GM12878 (cell line): Measurements from ENCODE around the gene RBAK. TPM values are rescaled to one million over a fixed set of nuclear protein-coding genes. Genes with fewer than 3 reads are reported as not detected.
"Not testable (repeated sequence)": the region's sequence is repeated elsewhere in the genome, so short reads cannot be mapped to it uniquely, and the experiment has no call there.

ENCODE experiments used
- ATAC-seq: fragments of 200-7000 bp; cut with Tn5 transposase; 3 replicates; pipeline ENCODE4 v1.9.1; 2020; ENCODE audit warnings: mild to moderate bottlenecking, moderate library complexity
- BruUV-seq: library from RNA; stranded (reverse); fragments of 400-500 nt; replicated peaks from 2 replicates; lab custom pipeline; 2021; lab: Mats Ljungman, UMichigan
- CTCF ChIA-PET: fragments of 300-600 bp; sonication (Branson Sonifier 250); formaldehyde crosslinking; extraction: SDS; loops from one replicate; lab custom pipeline; 2021; ENCODE audit warnings: inconsistent platforms; lab: Yijun Ruan, JAX
- POLR2A ChIA-PET: fragments of 350-600 bp; formaldehyde crosslinking; extraction: SDS; loops from one replicate; lab custom pipeline; 2021; ENCODE audit warnings: inconsistent platforms; lab: Charles Lee
- RAD21 ChIA-PET: fragments of 300-600 bp; sonication (Branson Sonifier 250); formaldehyde crosslinking; loops from one replicate; lab custom pipeline; 2023; ENCODE audit warnings: antibody characterized with exemption; ENCODE audit not compliant: unreplicated experiment; lab: Charles Lee
- SMC1A ChIA-PET: fragments of 300-600 bp; sonication (Branson Sonifier 250); formaldehyde crosslinking; loops from one replicate; lab custom pipeline; 2023; ENCODE audit not compliant: unreplicated experiment, uncharacterized antibody; lab: Charles Lee
- DNase-seq: peaks from one replicate; pipeline ENCODE4 v3.0.0-alpha.2; 2011; ENCODE audit warnings: low read depth, low spot score
- FAIRE-seq: peaks from 3 replicates; lab custom pipeline; 2011; peaks lifted over from hg19 to GRCh38; lab: Jason Lieb, UNC
- H2AFZ ChIP-seq: 2 replicates; pipeline ENCODE4 v1.6.0; 2011; ENCODE audit warnings: low read depth, low read length, control low read depth; ENCODE audit not compliant: control insufficient read depth
- H3K27ac ChIP-seq: 2 replicates; pipeline ENCODE4 v1.5.1; 2011; ENCODE audit warnings: control low read depth; ENCODE audit not compliant: control insufficient read depth, insufficient read depth
- H3K27me3 ChIP-seq, 2 experiments: replicated peaks in 1 of 2; 2 replicates each; pipeline versions ENCODE4 v1.6.0 to v1.6.1; 2011; ENCODE audit warnings: low read length in 1 of 2; ENCODE audit not compliant: control insufficient read depth in 2 of 2, insufficient read depth in 2 of 2
- H3K36me3 ChIP-seq, 2 experiments: 2 replicates each; pipeline ENCODE4 v1.5.1; 2011; ENCODE audit warnings: low read length in 1 of 2; ENCODE audit not compliant: control insufficient read depth in 2 of 2, insufficient read depth in 2 of 2
- H3K4me1 ChIP-seq: 2 replicates; pipeline ENCODE4 v1.6.1; 2011; ENCODE audit warnings: mild to moderate bottlenecking, low read length, moderate library complexity, mixed read lengths; ENCODE audit not compliant: control insufficient read depth, insufficient read depth
- H3K4me2 ChIP-seq: 2 replicates; pipeline ENCODE4 v1.6.0; 2011; ENCODE audit warnings: control low read depth; ENCODE audit not compliant: control insufficient read depth, insufficient read depth
- H3K4me3 ChIP-seq: fragments of 200-600 bp; sonication (generic); 2 replicates; pipeline ENCODE4 v1.5.1; 2016
- H3K79me2 ChIP-seq: 2 replicates; pipeline ENCODE4 v1.6.0; 2011; ENCODE audit warnings: low read length; ENCODE audit not compliant: control insufficient read depth, insufficient read depth
- H3K9ac ChIP-seq: 2 replicates; pipeline ENCODE4 v1.8.0; 2011; ENCODE audit warnings: low read length, control low read depth, mixed read lengths; ENCODE audit not compliant: control insufficient read depth, insufficient read depth
- H3K9me3 ChIP-seq: replicated peaks from 3 replicates; pipeline ENCODE4 v1.5.1; 2011; ENCODE audit warnings: mild to moderate bottlenecking, low read length; ENCODE audit not compliant: control insufficient read depth, insufficient read depth
- H4K20me1 ChIP-seq: 2 replicates; pipeline ENCODE4 v1.6.0; 2011; ENCODE audit not compliant: control insufficient read depth, insufficient read depth
- WGBS: methylation state at CpG from one replicate; pipeline ENCODE4 v1.1.6; 2016; ENCODE audit warnings: low lambda C conversion rate; ENCODE audit not compliant: insufficient replicate concordance, insufficient coverage; ENCODE audit errors: missing lambda C conversion rate; 5-methylcytosine and 5-hydroxymethylcytosine counted together
- in situ Hi-C: fragments of 300-500 bp; cut with MboI; formaldehyde crosslinking; loops from 9 replicates; pipeline ENCODE4 v1.14.3; 2018; ENCODE audit warnings: mixed read lengths
- intact Hi-C: fragments of 100-400 bp; cut with micrococcal nuclease; formaldehyde crosslinking; loops from one replicate; pipeline ENCODE4 v1.14.2; 2022; ENCODE audit not compliant: unreplicated experiment
- polyA plus RNA-seq, 11 experiments: library from polyadenylated mRNA; depleted of rRNA in 4 of 11; unstranded in 6 of 11; stranded (reverse) in 5 of 11; fragments of >200 nt; fragmentation: Nextera tagmentation in 4 of 11; fragmentation: Illumina TruSeq in 1 of 11; extraction: Ambion mirVana in 4 of 11; extraction: Trizol in 1 of 11; gene quantifications; 1 replicate in 1 of 11; 2 replicates in 10 of 11; pipeline versions ENCODE4 v1.2.1 to v1.2.3, GENCODE V29; 2011 to 2016; ENCODE audit warnings: inconsistent platforms in 2 of 11, missing spikeins in 2 of 11, low read depth in 1 of 11
- total RNA-seq, 4 experiments: library from RNA; depleted of rRNA in 3 of 4; stranded (reverse); fragments of >200 nt in 3 of 4; fragmentation: Illumina TruSeq in 1 of 4; extraction: Trizol in 1 of 4; gene quantifications; 2 replicates each; pipeline versions ENCODE4 v1.2.1 to v1.2.3, GENCODE V29; 2013 to 2021

Gene RBAK
- total and polyA plus RNA-seq, 10 of the 15 experiments (the other 5 are each of a cell fraction or from before 2014, with no cell fraction given) = 1.9 to 10.2 (median 5.9) TPM

GRCh38 chr7:5020976-5021550 is 24.6 kb upstream of the RBAK start:
- H3K36me3 ChIP-seq, H4K20me1 ChIP-seq, in situ Hi-C loops, CTCF ChIA-PET, H3K27me3 ChIP-seq, FAIRE-seq, intact Hi-C loops, RAD21 ChIA-PET, H2AFZ ChIP-seq, SMC1A ChIA-PET, H3K4me2 ChIP-seq, ATAC-seq, H3K27ac ChIP-seq, BruUV-seq, DNase-seq, H3K79me2 ChIP-seq, POLR2A ChIA-PET, H3K9me3 ChIP-seq, H3K4me1 ChIP-seq, H3K9ac ChIP-seq, H3K4me3 ChIP-seq: not testable (repeated sequence)
- 64% methylated on average over 14 of the region's 14 CpGs for WGBS

- H4K20me1 ChIP-seq, H3K9me3 ChIP-seq, H3K36me3 ChIP-seq, CTCF ChIA-PET, H3K9ac ChIP-seq, POLR2A ChIA-PET, H3K79me2 ChIP-seq, H3K27me3 ChIP-seq, H3K27ac ChIP-seq, SMC1A ChIA-PET, H3K4me3 ChIP-seq, DNase-seq, in situ Hi-C loops, H3K4me1 ChIP-seq, H2AFZ ChIP-seq, FAIRE-seq, BruUV-seq, H3K4me2 ChIP-seq, intact Hi-C loops, ATAC-seq, RAD21 ChIA-PET: not testable (repeated sequence)
- 85% methylated on average over 12 of the region's 12 CpGs for WGBS
Observed at GRCh38 chr7:5023626-5024025, 22.0 kb upstream of the RBAK start.

GRCh38 chr7:5027796-5028410 is 17.8 kb upstream of the RBAK start:
- CTCF ChIA-PET, BruUV-seq, H2AFZ ChIP-seq, H3K36me3 ChIP-seq, POLR2A ChIA-PET, H3K27me3 ChIP-seq, ATAC-seq, in situ Hi-C loops, H3K4me2 ChIP-seq, H4K20me1 ChIP-seq, H3K9ac ChIP-seq, H3K4me3 ChIP-seq, H3K4me1 ChIP-seq, SMC1A ChIA-PET, FAIRE-seq, RAD21 ChIA-PET, H3K9me3 ChIP-seq, intact Hi-C loops, H3K27ac ChIP-seq, DNase-seq, H3K79me2 ChIP-seq: not testable (repeated sequence)
- 79% methylated on average over 14 of the region's 14 CpGs for WGBS

DNA sequence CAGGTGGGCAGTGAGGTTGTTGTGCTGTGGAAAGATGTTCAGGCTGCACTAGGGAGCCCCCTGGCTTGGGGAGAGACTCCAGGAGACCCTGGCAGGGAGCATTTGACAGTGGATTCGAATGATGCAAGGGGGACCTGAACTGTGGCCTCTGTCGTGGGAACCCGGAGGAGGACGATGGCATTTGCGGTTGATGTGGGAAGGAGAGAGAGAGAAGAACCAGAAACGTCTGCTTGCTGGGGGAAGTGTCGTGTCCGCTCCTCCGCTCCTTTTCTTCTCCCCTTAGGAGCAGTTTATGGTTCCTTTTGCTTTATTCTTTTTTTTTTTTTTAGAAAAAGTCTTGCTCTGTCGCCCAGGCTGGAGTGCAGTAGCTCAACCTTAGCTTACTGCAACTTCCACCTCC is 12.5 kb upstream of the RBAK start:
- H4K20me1 ChIP-seq, H3K9ac ChIP-seq, H3K4me1 ChIP-seq, H3K27me3 ChIP-seq, H3K4me3 ChIP-seq, RAD21 ChIA-PET, ATAC-seq, SMC1A ChIA-PET, POLR2A ChIA-PET, H2AFZ ChIP-seq, H3K79me2 ChIP-seq, intact Hi-C loops, in situ Hi-C loops, H3K9me3 ChIP-seq, H3K4me2 ChIP-seq, BruUV-seq, DNase-seq, H3K27ac ChIP-seq, FAIRE-seq, H3K36me3 ChIP-seq: not testable (repeated sequence)
- CTCF ChIA-PET = interaction anchor here (1.5 kb wide), 1 partner anchor 60 kb away, joined by 4 read pairs; no protein-coding TSS in a partner anchor
- WGBS = 51% methylated on average over 8 of the region's 10 CpGs
